HepG2 (cell line): ENCODE results near the gene ZNHIT6. TPM values are rescaled to one million over a fixed set of nuclear protein-coding genes. Genes with fewer than 3 reads are reported as not detected.

ENCODE experiments used
- ATAC-seq: fragments of 200-7000 bp; cut with Tn5 transposase; 3 replicates; pipeline ENCODE4 v1.9.1; 2020; ENCODE audit warnings: mild to moderate bottlenecking, moderate library complexity
- BruUV-seq: library from RNA; stranded (reverse); fragments of 400-500 nt; replicated peaks from 2 replicates; lab custom pipeline; 2021; lab: Mats Ljungman, UMichigan
- CTCF ChIA-PET: fragments of 300-600 bp; formaldehyde crosslinking; extraction: SDS; loops from one replicate; lab custom pipeline; 2021; ENCODE audit warnings: low total read pairs, inconsistent platforms, low intra/inter-chr PET ratio; lab: Yijun Ruan, JAX
- POLR2A ChIA-PET: fragments of 350-600 bp; sonication (Branson Sonifier 250); formaldehyde crosslinking; loops from one replicate; lab custom pipeline; 2020; ENCODE audit warnings: antibody characterized with exemption, inconsistent platforms; lab: Yijun Ruan, JAX
- DNase-seq: peaks from one replicate; pipeline ENCODE4 v3.0.0-alpha.2; 2015; ENCODE audit warnings: low spot score
- FAIRE-seq: peaks from 3 replicates; lab custom pipeline; 2011; peaks lifted over from hg19 to GRCh38; lab: Jason Lieb, UNC
- H2AFZ ChIP-seq: one replicate; pipeline ENCODE4 v1.6.1; 2011; ENCODE audit warnings: low read length, inconsistent platforms
- H3K27ac ChIP-seq: fragments of 300-600 bp; 3 replicates; pipeline ENCODE4 v1.8.0; 2011; ENCODE audit warnings: mixed run types, mild to moderate bottlenecking, mixed read lengths, low read length, inconsistent platforms; ENCODE audit not compliant: insufficient read depth; ENCODE audit errors: extremely low read length
- H3K27me3 ChIP-seq, 2 experiments: fragments of 200-600 bp in 1 of 2; 2 replicates in 1 of 2; 3 replicates in 1 of 2; pipeline versions ENCODE4 v1.6.0 to v1.8.0; 2011; ENCODE audit warnings: low read length in 2 of 2, mild to moderate bottlenecking in 2 of 2, moderate library complexity in 2 of 2, inconsistent platforms in 1 of 2; ENCODE audit not compliant: insufficient read depth in 2 of 2, control insufficient read depth in 1 of 2
- H3K36me3 ChIP-seq, 2 experiments: fragments of 200-600 bp in 1 of 2; replicated peaks in 1 of 2; 2 replicates in 1 of 2; 3 replicates in 1 of 2; pipeline versions ENCODE4 v1.5.1 to v1.8.0; 2011; ENCODE audit warnings: low read length in 2 of 2, inconsistent platforms in 1 of 2; ENCODE audit not compliant: insufficient read depth in 2 of 2, control insufficient read depth in 1 of 2
- H3K4me1 ChIP-seq: 2 replicates; pipeline ENCODE4 v1.5.1; 2012; ENCODE audit warnings: low read length, inconsistent platforms; ENCODE audit not compliant: insufficient read depth
- H3K4me2 ChIP-seq: 2 replicates; pipeline ENCODE4 v1.6.0; 2011; ENCODE audit warnings: low read depth, low read length, inconsistent platforms
- H3K4me3 ChIP-seq, 3 experiments: fragments of 200-600 bp in 1 of 3; sonication (generic), shearing (Covaris generic) in 1 of 3; replicated peaks in 1 of 3; 2 replicates each; pipeline ENCODE4 v1.5.1; 2011 to 2016; ENCODE audit warnings: low read length in 3 of 3, inconsistent platforms in 2 of 3, low read depth in 2 of 3, mild to moderate bottlenecking in 2 of 3, control low read depth in 1 of 3, mixed read lengths in 1 of 3; ENCODE audit not compliant: insufficient read depth in 1 of 3
- H3K79me2 ChIP-seq: one replicate; pipeline ENCODE4 v1.6.1; 2011; ENCODE audit warnings: low read length, inconsistent platforms; ENCODE audit not compliant: insufficient read depth
- H3K9ac ChIP-seq: 2 replicates; pipeline ENCODE4 v1.6.0; 2011; ENCODE audit warnings: mild to moderate bottlenecking, low read depth, low read length, inconsistent platforms; ENCODE audit not compliant: insufficient read depth
- H3K9me3 ChIP-seq: 2 replicates; pipeline ENCODE4 v1.5.1; 2012; ENCODE audit warnings: mild to moderate bottlenecking, low read length
- H4K20me1 ChIP-seq: 2 replicates; pipeline ENCODE4 v1.6.0; 2011; ENCODE audit warnings: inconsistent platforms, mild to moderate bottlenecking, low read length, moderate library complexity; ENCODE audit not compliant: insufficient read depth
- BORCS8-MEF2B ChIP-seq: sonication (generic); formaldehyde crosslinking; IDR thresholded peaks from 2 replicates; pipeline ENCODE4 v1.8.0; 2022; ENCODE audit warnings: mild to moderate bottlenecking, missing genetic modification reagents
- MBNL3 ChIP-seq: fragments of 250-450 bp; sonication (Bioruptor Pico); conservative IDR thresholded peaks from 2 replicates; pipeline ENCODE4 v1.8.0; 2022; ENCODE audit warnings: mild to moderate bottlenecking, inconsistent platforms
- MYNN ChIP-seq: sonication (generic); formaldehyde crosslinking; IDR thresholded peaks from 2 replicates; pipeline ENCODE4 v1.4.0; 2020; ENCODE audit warnings: mild to moderate bottlenecking, low read depth, missing genetic modification reagents
- ZFP36L1 ChIP-seq: sonication (generic); formaldehyde crosslinking; IDR thresholded peaks from 2 replicates; pipeline ENCODE4 v1.8.0; 2022; ENCODE audit warnings: mild to moderate bottlenecking, missing genetic modification reagents, moderate library complexity
- ZNF432 ChIP-seq: sonication (generic); formaldehyde crosslinking; IDR thresholded peaks from 2 replicates; pipeline ENCODE4 v1.5.0; 2020; ENCODE audit warnings: missing genetic modification reagents, mild to moderate bottlenecking, borderline replicate concordance
- WGBS: methylation state at CpG from one replicate; pipeline ENCODE4 v1.1.6; 2017; ENCODE audit warnings: low lambda C conversion rate; 5-methylcytosine and 5-hydroxymethylcytosine counted together
- in situ Hi-C: cut with HindIII; loops from 2 replicates; pipeline ENCODE4 v1.10.0; 2017; ENCODE audit warnings: low pct_unique_long_range_greater_than_20kb; ENCODE audit not compliant: extremely low pct_ligation_motif_present
- intact Hi-C: fragments of 100-400 bp; cut with micrococcal nuclease; formaldehyde crosslinking; loops from one replicate; pipeline ENCODE4 v1.10.0; 2022; ENCODE audit not compliant: unreplicated experiment
- polyA plus RNA-seq, 8 experiments: library from polyadenylated mRNA; depleted of rRNA in 3 of 8; stranded (reverse) in 7 of 8; unstranded in 1 of 8; fragments of >200 nt; fragmentation: Illumina TruSeq in 4 of 8; extraction: Trizol in 4 of 8; gene quantifications; 2 replicates each; pipeline versions ENCODE4 v1.2.1 to v1.2.3, GENCODE V29; 2011 to 2016; ENCODE audit warnings: low read depth in 4 of 8, missing spikeins in 1 of 8, mixed read lengths in 1 of 8; ENCODE audit not compliant: insufficient read depth in 1 of 8
- total RNA-seq, 5 experiments: library from RNA; depleted of rRNA; stranded (reverse); fragments of >200 nt; fragmentation: Illumina TruSeq; extraction: Trizol; gene quantifications; 2 replicates each; pipeline ENCODE4 v1.2.3, GENCODE V29; 2016; ENCODE audit warnings: low read depth in 1 of 5
- TF ChIP-seq, protein P1 (sequence below), 2 experiments: sonication (generic) in 1 of 2; formaldehyde crosslinking in 1 of 2; IDR thresholded peaks; 2 replicates each; pipeline versions ENCODE4 v1.5.1 to v1.6.1; 2011 to 2020; ENCODE audit warnings: borderline replicate concordance in 1 of 2, low read depth in 1 of 2, low read length in 1 of 2, mild to moderate bottlenecking in 1 of 2, missing genetic modification reagents in 1 of 2, moderate library complexity in 1 of 2
- TF ChIP-seq, protein P2 (sequence below): IDR thresholded peaks from 2 replicates; pipeline ENCODE4 v1.6.1; 2016; ENCODE audit warnings: low read depth, borderline replicate concordance
- TF ChIP-seq, protein P3 (sequence below): sonication (generic); formaldehyde crosslinking; conservative IDR thresholded peaks from 2 replicates; pipeline ENCODE4 v1.4.0; 2020; ENCODE audit warnings: missing genetic modification reagents

The ZNHIT6 gene
- total and polyA plus RNA-seq, 2 of the 13 experiments (the other 11 are each of a cell fraction or from before 2014, with no cell fraction given): 6.0 to 15.2 TPM

DNA sequence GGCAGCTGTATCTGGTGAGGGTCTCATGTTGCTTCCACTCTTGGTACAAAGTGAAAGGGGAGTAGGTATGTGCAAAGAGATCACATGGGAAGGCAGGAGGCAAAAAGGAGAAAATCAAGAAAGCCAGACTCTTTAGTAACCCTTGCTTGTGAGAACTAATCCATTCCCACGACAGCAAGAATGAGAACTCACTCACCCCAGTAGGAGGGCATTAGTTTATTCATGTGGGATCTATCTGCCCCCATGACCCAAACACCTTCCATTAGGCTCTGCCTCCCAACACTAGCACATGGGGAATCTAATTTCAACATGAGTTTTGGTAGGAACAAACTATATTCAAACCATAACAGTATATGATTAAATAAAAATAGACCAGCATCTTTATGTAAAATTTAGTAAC lies 57.6 kb downstream of the ZNHIT6 start:
- FAIRE-seq: no peak
- TF ChIP-seq, protein P1, sequence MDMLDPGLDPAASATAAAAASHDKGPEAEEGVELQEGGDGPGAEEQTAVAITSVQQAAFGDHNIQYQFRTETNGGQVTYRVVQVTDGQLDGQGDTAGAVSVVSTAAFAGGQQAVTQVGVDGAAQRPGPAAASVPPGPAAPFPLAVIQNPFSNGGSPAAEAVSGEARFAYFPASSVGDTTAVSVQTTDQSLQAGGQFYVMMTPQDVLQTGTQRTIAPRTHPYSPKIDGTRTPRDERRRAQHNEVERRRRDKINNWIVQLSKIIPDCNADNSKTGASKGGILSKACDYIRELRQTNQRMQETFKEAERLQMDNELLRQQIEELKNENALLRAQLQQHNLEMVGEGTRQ (IDR thresholded peaks at IDR 0.05; ENCODE audit: low read depth, low read length): no peak
- TF ChIP-seq, protein P1 (CRISPR knock-in tag; IDR thresholded peaks at IDR 0.05; ENCODE audit: borderline replicate concordance): no peak
- TF ChIP-seq ZFP36L1 (CRISPR knock-in tag) (no peak), ZNF432 (CRISPR knock-in tag) (no peak), MYNN (CRISPR knock-in tag) (no peak), BORCS8-MEF2B (no peak), MBNL3 (CRISPR knock-in tag) (no peak)
- TF ChIP-seq, protein P2, sequence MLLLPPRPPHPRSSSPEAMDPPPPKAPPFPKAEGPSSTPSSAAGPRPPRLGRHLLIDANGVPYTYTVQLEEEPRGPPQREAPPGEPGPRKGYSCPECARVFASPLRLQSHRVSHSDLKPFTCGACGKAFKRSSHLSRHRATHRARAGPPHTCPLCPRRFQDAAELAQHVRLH (CRISPR knock-in tag): no peak
- TF ChIP-seq, protein P3, sequence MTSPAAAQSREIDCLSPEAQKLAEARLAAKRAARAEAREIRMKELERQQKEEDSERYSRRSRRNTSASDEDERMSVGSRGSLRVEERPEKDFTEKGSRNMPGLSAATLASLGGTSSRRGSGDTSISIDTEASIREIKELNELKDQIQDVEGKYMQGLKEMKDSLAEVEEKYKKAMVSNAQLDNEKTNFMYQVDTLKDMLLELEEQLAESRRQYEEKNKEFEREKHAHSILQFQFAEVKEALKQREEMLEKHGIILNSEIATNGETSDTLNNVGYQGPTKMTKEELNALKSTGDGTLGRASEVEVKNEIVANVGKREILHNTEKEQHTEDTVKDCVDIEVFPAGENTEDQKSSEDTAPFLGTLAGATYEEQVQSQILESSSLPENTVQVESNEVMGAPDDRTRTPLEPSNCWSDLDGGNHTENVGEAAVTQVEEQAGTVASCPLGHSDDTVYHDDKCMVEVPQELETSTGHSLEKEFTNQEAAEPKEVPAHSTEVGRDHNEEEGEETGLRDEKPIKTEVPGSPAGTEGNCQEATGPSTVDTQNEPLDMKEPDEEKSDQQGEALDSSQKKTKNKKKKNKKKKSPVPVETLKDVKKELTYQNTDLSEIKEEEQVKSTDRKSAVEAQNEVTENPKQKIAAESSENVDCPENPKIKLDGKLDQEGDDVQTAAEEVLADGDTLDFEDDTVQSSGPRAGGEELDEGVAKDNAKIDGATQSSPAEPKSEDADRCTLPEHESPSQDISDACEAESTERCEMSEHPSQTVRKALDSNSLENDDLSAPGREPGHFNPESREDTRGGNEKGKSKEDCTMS (CRISPR knock-in tag): no peak
- TF ChIP-seq, all 625 proteins: peak for 0
- H3K9me3 ChIP-seq: peaks cover 10% of the 10 kb centered on the region; the same call in 1 of the 2 replicates
- peaks cover 1 to 11% of the 10 kb centered on the region in 2 experiments; a peak in 2 of 5 replicates for H3K36me3 ChIP-seq
- no peak overlapping the region for H2AFZ ChIP-seq
- peaks cover 15% of the 10 kb centered on the region for H3K4me1 ChIP-seq
- H3K4me2 ChIP-seq: no peak overlapping the region
- no peak overlapping the region for H3K9ac ChIP-seq
- ATAC-seq: no peak
- H4K20me1 ChIP-seq: no peaks in the 10 kb centered on the region
- in situ Hi-C loops (no loop called here), intact Hi-C loops (no loop called here)
- DNase-seq: no peak
- no peaks in the 10 kb centered on the region for H3K27me3 ChIP-seq
- 100% methylated on average over 1 of the region's 1 CpG for WGBS
- no peaks in the 10 kb centered on the region for H3K79me2 ChIP-seq
- ChIA-PET POLR2A (interaction anchor here (0.6 kb wide), 1 partner anchor 27 kb away, joined by 3 read pairs; no protein-coding TSS in a partner anchor), CTCF (no interaction called here)
- H3K27ac ChIP-seq: no peak overlapping the region
- no TSS peak for BruUV-seq
- no peak overlapping the region for H3K4me3 ChIP-seq
